Hepatocyte (in vitro differentiated cells): ENCODE measurements around the gene HIP1. TPM values are rescaled to one million over a fixed set of nuclear protein-coding genes. Genes with fewer than 3 reads are reported as not detected.

ENCODE experiments used
- DNase-seq: peaks from one replicate; pipeline ENCODE4 v3.0.0-alpha.2; 2016; ENCODE audit warnings: low spot score
- H2AFZ ChIP-seq: fragments of 200-600 bp; sonication (generic); 2 replicates; pipeline ENCODE4 v1.6.0; 2016; ENCODE audit warnings: antibody characterized with exemption, mild to moderate bottlenecking
- H3K27ac ChIP-seq: fragments of 200-600 bp; sonication (generic); 2 replicates; pipeline ENCODE4 v1.5.1; 2016; ENCODE audit warnings: mild to moderate bottlenecking
- H3K27me3 ChIP-seq: fragments of 200-600 bp; sonication (generic); 2 replicates; pipeline ENCODE4 v1.6.1; 2016
- H3K36me3 ChIP-seq: fragments of 200-600 bp; sonication (generic); replicated peaks from 2 replicates; pipeline ENCODE4 v1.5.1; 2016; ENCODE audit warnings: low read depth; ENCODE audit not compliant: insufficient read depth
- H3K4me1 ChIP-seq: fragments of 200-600 bp; sonication (generic); 2 replicates; pipeline ENCODE4 v1.5.1; 2016; ENCODE audit warnings: mild to moderate bottlenecking, moderate library complexity; ENCODE audit not compliant: insufficient read depth
- H3K4me2 ChIP-seq: fragments of 200-600 bp; sonication (generic); 2 replicates; pipeline ENCODE4 v1.6.0; 2016
- H3K4me3 ChIP-seq: fragments of 200-600 bp; sonication (generic); 2 replicates; pipeline ENCODE4 v1.5.1; 2016; ENCODE audit warnings: mild to moderate bottlenecking
- H3K79me2 ChIP-seq: fragments of 200-600 bp; sonication (generic); 2 replicates; pipeline ENCODE4 v1.6.0; 2017; ENCODE audit warnings: mild to moderate bottlenecking
- H3K9me2 ChIP-seq: fragments of 200-600 bp; sonication (generic); replicated peaks from 2 replicates; pipeline ENCODE4 v1.6.0; 2017; ENCODE audit warnings: mild to moderate bottlenecking; ENCODE audit not compliant: insufficient read depth
- H3K9me3 ChIP-seq: fragments of 200-600 bp; sonication (generic); 2 replicates; pipeline ENCODE4 v1.5.1; 2016; ENCODE audit warnings: low read depth, mild to moderate bottlenecking
- H4K20me1 ChIP-seq: fragments of 200-600 bp; sonication (generic); 2 replicates; pipeline ENCODE4 v1.6.0; 2016; ENCODE audit warnings: mild to moderate bottlenecking; ENCODE audit not compliant: insufficient read depth, poor library complexity, severe bottlenecking
- EZH2 ChIP-seq: fragments of 200-600 bp; sonication (generic); IDR thresholded peaks from 2 replicates; pipeline ENCODE4 v1.6.1; 2016; ENCODE audit warnings: antibody characterized with exemption, mild to moderate bottlenecking, borderline replicate concordance
- EZH2phosphoT487 ChIP-seq: fragments of 200-600 bp; sonication (generic); IDR thresholded peaks from one replicate; pipeline ENCODE4 v1.6.1; 2018; ENCODE audit warnings: antibody characterized with exemption, mild to moderate bottlenecking, low read depth, moderate library complexity; ENCODE audit not compliant: unreplicated experiment, severe bottlenecking
- WGBS: methylation state at CpG from one replicate; pipeline ENCODE4 v1.1.6; 2016; ENCODE audit warnings: low lambda C conversion rate; ENCODE audit errors: missing lambda C conversion rate; 5-methylcytosine and 5-hydroxymethylcytosine counted together
- polyA plus RNA-seq: library from polyadenylated mRNA; unstranded; fragments of >200 nt; fragmentation: Nextera tagmentation; extraction: Ambion mirVana; gene quantifications from 2 replicates; pipeline ENCODE4 v1.2.1, GENCODE V29; 2016
- total RNA-seq: library from RNA; depleted of rRNA; stranded (reverse); fragments of >200 nt; gene quantifications from 2 replicates; pipeline ENCODE4 v1.2.3, GENCODE V29; 2014
- TF ChIP-seq, protein P1 (sequence below): fragments of 200-600 bp; sonication (generic); IDR thresholded peaks from 2 replicates; pipeline ENCODE4 v1.5.1; 2016; ENCODE audit warnings: antibody characterized with exemption, mild to moderate bottlenecking; ENCODE audit not compliant: poor library complexity

HIP1 gene
- total and polyA plus RNA-seq, 2 experiments from 2014 or later, result 8.3 to 14.5 TPM

DNA sequence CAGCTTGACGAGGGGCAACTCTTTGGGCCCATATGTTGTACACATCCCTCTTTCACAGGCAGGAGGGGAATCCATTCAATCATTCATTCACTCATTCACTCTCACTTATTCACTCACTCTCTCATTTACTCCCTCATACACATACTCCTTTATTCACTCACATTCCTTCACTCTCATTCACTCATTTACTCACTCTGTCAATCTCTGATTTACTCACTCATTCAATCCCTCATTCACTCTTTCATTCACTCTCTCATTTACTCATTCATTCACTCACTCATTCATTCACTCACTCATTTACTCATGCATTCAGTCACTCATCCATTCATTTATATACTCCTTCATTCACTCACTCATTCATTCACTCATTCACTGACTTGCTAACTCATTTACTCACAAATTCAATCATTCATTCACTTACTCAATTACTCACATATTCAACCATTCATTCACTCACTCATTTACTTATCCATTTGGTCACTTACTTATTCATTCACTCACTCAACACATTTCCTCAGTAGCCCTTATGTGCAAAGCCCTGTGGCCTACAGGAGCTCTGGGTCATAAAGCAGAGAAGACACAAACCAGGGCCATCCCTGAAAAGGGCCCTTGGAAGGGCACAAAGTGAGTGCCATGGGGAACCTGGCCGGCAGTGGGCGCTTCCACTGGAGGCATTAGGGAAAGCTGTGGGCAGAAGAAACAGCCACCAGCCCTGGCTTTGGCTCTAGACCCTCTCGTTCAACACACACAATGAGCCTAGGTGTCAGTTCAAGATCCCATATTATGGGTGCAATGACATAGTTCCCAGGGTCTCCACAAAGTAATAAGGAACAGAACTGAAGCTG lies 26.0 kb downstream of the HIP1 start:
- Histone ChIP-seq H3K9me2 (no peaks in the 10 kb centered on the region), H2AFZ (no peak overlapping the region), H3K27me3 (no peaks in the 10 kb centered on the region), H3K4me3 (no peak overlapping the region), H3K27ac (peak overlapping the region; percentile 85), H3K9me3 (peaks cover 6% of the 10 kb centered on the region), H3K79me2 (no peaks in the 10 kb centered on the region), H3K36me3 (no peaks in the 10 kb centered on the region), H3K4me2 (peak overlapping the region; percentile 59), H3K4me1 (peaks cover 18% of the 10 kb centered on the region), H4K20me1 (no peaks in the 10 kb centered on the region)
- WGBS, result 65% methylated on average over 4 of the region's 4 CpGs
- DNase-seq, result no peak
- TF ChIP-seq, protein P1, sequence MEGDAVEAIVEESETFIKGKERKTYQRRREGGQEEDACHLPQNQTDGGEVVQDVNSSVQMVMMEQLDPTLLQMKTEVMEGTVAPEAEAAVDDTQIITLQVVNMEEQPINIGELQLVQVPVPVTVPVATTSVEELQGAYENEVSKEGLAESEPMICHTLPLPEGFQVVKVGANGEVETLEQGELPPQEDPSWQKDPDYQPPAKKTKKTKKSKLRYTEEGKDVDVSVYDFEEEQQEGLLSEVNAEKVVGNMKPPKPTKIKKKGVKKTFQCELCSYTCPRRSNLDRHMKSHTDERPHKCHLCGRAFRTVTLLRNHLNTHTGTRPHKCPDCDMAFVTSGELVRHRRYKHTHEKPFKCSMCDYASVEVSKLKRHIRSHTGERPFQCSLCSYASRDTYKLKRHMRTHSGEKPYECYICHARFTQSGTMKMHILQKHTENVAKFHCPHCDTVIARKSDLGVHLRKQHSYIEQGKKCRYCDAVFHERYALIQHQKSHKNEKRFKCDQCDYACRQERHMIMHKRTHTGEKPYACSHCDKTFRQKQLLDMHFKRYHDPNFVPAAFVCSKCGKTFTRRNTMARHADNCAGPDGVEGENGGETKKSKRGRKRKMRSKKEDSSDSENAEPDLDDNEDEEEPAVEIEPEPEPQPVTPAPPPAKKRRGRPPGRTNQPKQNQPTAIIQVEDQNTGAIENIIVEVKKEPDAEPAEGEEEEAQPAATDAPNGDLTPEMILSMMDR, result no peak

DNA sequence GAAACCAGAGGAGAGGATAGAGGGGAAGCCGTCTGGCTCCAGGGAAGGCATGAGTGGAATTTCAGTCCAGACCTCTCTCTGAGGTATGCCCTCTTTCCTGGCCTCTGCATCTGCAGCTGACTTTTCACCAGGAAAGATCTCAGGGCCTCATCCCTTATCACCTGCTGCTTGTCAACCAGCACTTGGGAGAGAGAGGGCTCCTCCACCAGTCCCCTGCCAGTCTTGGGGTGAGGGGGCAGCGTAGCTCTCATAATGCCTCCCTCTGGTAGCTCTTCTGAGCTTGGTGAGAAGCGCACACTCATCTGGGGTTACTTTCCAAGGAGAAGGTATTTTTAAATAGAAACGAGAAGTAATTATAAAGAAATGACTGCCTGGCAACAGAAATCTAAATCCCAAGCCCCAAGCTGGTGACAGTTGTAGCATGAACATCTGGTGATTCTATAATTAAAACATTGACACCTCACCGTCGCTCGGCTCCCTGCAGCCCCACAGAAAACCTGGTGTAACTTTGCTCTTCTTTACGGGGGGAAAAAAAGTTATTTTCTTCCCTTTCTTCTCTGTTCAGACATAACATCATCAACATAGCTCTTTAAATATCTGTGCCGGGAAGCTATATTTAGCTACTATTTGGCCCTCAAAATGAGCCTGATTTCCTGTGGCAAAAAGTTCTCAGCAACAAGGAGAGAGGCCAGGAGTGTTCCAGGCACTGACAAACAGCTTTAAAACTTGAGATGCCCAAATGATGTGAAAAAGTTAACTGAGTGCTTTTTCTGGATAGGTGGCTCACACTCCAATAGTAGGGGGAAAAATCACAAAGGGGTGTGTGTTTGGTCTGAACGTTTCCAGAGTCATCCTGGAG lies 26.9 kb downstream of the HIP1 start:
- TF ChIP-seq EZH2 (no peak), EZH2phosphoT487 (no peak)
- no peak for DNase-seq
- H2AFZ ChIP-seq, result no peak overlapping the region
- peak overlapping the region; percentile 85 for H3K27ac ChIP-seq
- H3K9me3 ChIP-seq, result peaks cover 6% of the 10 kb centered on the region
- no peaks in the 10 kb centered on the region for H4K20me1 ChIP-seq
- no peaks in the 10 kb centered on the region for H3K36me3 ChIP-seq
- no peak overlapping the region for H3K4me3 ChIP-seq
- no peaks in the 10 kb centered on the region for H3K79me2 ChIP-seq
- peak overlapping the region; percentile 59 for H3K4me2 ChIP-seq
- H3K4me1 ChIP-seq, result peaks cover 18% of the 10 kb centered on the region
- H3K27me3 ChIP-seq, result no peaks in the 10 kb centered on the region
- WGBS, result 56% methylated on average over 10 of the region's 10 CpGs
- H3K9me2 ChIP-seq, result no peaks in the 10 kb centered on the region

DNA sequence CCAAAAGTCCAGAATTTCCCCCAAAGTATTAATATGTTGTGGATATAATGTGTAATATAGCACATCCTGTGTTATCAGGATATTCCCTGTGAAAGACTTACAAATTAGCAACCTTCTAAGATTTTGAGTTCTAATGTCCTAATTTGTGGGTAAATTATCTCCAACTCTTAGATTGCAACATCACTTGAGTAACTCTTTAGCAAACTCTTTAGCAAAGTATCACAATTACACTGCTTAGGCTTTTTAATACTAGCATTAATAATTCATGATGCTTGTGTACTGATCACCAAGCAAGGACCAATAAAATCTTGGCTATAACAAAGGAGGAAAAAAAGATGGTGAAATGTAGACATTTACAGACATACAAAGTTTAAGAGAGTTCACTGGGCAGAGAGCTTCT lies 27.7 kb downstream of the HIP1 start:
- H3K27ac ChIP-seq, result peak overlapping the region; percentile 85
- H3K79me2 ChIP-seq, result no peaks in the 10 kb centered on the region
- no peaks in the 10 kb centered on the region for H3K36me3 ChIP-seq
- peaks cover 18% of the 10 kb centered on the region for H3K4me1 ChIP-seq
- peak overlapping the region; percentile 59 for H3K4me2 ChIP-seq
- peaks cover 6% of the 10 kb centered on the region for H3K9me3 ChIP-seq
- DNase-seq, result no peak
- TF ChIP-seq, protein P1, result no peak
- TF ChIP-seq EZH2, result no peak
- TF ChIP-seq EZH2phosphoT487, result no peak
- no peaks in the 10 kb centered on the region for H4K20me1 ChIP-seq
- H3K4me3 ChIP-seq, result no peak overlapping the region
- no peaks in the 10 kb centered on the region for H3K27me3 ChIP-seq
- H2AFZ ChIP-seq, result no peak overlapping the region
- no peaks in the 10 kb centered on the region for H3K9me2 ChIP-seq

DNA sequence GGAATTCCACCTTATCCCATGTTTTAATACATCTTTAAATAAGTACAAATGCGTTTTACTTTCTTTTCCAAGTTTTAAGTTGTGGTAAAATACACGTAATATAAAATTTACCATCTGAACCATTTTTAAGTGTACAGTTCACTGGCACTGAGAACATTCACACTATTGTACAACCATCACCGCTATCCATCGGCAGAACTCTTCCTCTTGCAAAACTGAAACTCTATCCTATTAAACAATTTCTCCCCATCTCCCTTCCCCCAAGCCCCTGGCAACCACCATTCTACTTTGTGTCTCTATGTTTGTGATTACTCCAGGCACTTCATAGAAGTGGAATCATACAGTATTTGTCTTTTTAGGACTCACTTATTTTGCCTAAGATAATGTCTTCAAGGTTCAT lies 33.8 kb downstream of the HIP1 start:
- Histone ChIP-seq H3K79me2 (no peaks in the 10 kb centered on the region), H3K27ac (no peak overlapping the region), H3K9me3 (peaks cover 6% of the 10 kb centered on the region), H3K27me3 (no peaks in the 10 kb centered on the region), H3K36me3 (no peaks in the 10 kb centered on the region), H3K4me3 (no peak overlapping the region), H3K4me2 (no peak overlapping the region), H3K9me2 (no peaks in the 10 kb centered on the region), H2AFZ (no peak overlapping the region), H4K20me1 (no peaks in the 10 kb centered on the region), H3K4me1 (no peaks in the 10 kb centered on the region)
- TF ChIP-seq EZH2phosphoT487 (no peak), EZH2 (no peak)
- TF ChIP-seq, protein P1, result no peak
- 77% methylated on average over 4 of the region's 4 CpGs for WGBS
- no peak for DNase-seq
